GM18499 (cell line): ENCODE results near the gene INPP4A.
"Not testable (repeated sequence)": the region's sequence is repeated elsewhere in the genome, so short reads cannot be mapped to it uniquely, and the experiment has no call there.

Experiments used
- ATAC-seq: cut with Tn5 transposase; IDR thresholded peaks from one replicate; pipeline ENCODE4 v1.9.1; 2021; ENCODE audit warnings: moderate number of reproducible peaks; ENCODE audit not compliant: insufficient read depth, unreplicated experiment

Gene INPP4A

DNA sequence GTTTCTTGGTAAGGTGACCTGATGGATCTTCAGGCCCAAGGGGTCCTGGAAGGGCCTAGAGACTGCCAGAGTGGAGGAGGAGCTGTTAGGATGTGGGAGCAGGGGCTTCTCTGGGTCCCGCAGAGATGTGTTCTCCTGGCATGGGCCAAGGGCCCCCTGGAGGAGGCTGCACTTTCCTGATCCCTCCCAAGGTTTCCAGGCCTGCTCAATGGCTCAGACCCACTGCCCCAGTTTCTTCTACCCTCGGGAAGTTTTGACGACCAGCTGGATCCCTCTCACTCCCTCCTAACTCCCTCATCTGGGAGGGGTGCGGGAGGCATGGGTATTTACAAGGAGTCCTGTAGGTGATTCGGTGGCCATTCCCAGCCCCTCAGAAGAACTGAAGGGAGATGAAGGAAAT, 127.6 kb downstream of the INPP4A start:
- no peak for ATAC-seq

DNA sequence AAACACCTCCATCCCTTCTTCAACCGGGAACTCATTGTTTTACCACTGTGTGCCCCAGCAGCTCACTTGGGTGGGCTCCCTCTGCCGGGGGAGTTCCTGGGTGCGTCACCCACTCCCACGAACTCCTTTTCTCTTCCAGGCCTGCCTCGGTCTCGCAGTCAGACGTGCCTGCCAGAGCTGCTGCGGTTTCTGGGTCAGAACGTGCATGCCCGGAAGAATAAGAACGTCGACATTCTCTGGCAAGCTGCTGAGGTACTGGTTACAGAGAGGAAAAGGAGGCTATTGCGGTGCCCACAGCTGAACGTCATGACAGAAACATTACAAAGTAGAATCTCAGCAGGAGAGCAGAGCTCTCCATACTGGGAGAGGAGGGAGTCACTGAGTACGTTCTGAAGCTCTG, 128.0 kb downstream of the INPP4A start:
- ATAC-seq = no peak

- no peak for ATAC-seq
Measured at GRCh38 chr2:98573426-98573825, 128.8 kb downstream of the INPP4A start.

DNA sequence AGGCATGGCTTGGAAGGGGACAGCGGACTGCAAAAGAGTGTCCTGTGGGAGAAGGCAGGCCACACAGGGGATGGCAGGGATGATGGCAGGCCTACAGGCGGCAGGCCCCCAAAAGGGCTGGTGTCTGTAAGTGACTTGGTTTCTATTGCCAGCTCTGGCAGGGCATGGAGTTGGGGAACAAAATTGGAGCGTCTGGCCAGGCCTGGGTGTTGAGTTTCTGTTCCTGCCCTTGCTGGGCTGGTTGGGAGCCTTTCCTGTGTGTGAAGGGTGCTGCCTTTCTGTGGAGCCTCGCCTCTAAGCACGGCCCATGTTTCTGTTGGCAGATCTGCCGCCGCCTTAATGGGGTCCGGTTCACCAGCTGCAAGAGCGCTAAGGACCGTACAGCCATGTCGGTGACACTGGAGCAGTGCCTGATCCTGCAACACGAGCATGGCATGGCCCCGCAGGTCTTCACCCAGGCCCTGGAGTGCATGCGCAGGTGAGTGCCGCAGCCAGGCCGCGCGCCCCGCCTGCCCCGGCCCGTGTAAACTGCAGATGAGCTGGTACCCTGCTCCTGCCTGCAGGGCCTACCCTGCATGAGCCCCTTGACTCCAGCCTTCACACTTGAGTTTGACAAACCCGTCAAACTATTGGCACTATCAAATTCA, 132.1 kb downstream of the INPP4A start:
- no peak for ATAC-seq

DNA sequence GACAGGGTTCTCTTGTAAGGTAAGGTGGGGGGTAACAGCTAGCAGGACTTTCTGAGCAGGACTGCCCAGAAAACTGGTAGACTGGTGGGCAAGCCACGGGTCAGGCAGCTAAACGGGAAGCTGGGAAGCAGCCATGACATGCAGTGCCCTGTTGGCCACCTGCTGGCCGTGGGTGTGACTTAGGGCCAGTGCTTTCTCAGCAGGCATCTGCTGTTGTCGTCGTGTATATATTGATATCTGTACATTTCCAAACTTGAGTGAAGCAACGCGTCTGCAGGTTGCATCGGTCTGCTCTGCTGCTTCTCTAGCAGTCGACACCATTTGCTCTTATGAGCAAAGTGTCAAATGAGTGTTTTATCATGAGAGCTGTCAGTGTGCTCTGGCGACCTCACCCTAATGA, 132.7 kb downstream of the INPP4A start:
- no peak for ATAC-seq

- no peak for ATAC-seq
Measured at GRCh38 chr2:98578231-98578630, 133.6 kb downstream of the INPP4A start.

DNA sequence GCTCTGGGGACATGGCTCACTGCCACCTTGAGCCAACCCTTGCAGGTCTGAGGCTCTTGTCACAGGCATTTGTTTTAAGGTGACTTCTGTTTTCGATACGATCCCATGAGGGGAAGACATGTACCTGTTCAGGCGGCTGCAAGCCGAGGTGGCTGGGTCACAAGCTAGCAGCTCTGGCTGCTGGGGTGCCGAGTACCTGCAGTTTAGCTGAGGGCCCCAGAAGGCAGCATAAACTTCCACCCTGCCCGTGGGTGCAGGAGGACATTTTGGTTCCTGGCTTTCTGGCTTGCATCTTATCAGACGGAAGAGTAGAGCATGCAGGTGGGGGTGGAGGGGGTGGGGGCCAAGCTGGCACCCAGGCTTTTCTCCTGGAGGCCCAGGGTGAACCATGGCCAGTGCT, 135.3 kb downstream of the INPP4A start:
- ATAC-seq = no peak

- no peak for ATAC-seq
Measured at GRCh38 chr2:98580656-98581284, 136.1 kb downstream of the INPP4A start.

GRCh38 chr2:98582523-98582922, 137.9 kb downstream of the INPP4A start:
- no peak for ATAC-seq

DNA sequence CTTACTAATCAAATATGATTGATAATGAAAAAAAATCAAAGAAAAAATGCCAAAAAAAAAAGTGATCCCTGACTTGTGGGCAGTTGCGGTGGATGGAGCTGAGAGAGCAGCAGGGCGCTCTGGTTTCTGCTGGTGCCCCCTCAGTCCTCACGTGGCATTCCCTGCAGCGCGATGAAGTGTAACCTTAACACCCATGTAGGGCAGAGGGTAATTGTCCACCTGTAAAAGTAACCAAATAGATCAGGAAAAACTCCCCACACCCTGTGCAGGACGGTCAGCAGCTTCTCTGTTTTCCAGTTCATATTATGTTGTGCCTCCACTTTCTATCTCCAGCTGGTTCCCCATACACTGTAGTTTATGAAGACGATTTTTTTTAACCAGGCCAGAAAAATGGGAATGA, 138.6 kb downstream of the INPP4A start:
- no peak for ATAC-seq

GRCh38 chr2:98583816-98584618, 139.4 kb downstream of the INPP4A start:
- ATAC-seq = no peak

DNA sequence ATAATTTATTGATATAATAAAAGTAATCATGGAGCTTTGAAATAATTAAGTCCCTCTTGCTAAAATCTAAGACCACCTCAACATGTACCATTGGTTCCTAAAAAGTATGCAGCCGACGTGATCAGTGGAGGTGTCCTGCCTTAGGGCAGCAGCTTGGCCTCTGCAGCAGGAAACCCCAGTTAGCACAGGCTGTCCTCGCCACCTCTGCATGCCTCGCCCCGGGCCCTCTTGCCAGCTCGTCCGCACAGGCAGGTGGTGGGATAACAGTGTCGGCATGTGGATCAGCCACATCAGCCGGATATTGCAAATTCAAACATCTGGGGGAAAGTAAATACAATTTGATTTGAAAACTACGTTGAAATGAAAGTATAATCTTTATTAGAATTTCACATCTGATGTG, 140.7 kb downstream of the INPP4A start:
- no peak for ATAC-seq

DNA sequence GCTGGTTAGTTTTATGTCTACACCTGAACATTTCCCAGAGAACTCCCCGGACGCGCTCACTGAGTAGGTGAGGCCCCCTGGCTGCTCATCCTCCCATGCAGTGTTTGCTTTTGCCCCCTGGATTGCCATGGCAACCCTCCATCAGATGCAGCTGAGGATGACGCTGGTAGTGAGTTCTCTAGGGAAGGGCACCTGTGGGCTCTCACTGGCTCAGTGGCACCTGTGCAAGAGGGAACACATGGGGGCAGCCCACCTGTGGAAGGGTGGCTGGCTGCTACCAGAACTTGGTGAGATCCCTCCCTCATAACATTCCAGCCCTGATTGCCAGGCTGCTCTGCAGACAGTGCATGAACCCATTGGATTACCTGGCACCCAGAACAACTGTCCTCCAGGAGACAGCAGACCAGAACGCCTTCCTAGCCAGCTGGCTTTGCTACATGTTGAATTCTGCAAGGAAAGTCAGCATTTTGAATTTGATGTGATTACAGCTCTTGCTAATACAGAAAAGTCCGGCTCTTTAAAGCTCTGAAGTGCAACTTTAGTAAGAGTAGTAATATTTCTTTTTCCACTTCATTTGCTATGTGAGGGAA, 142.0 kb downstream of the INPP4A start:
- ATAC-seq = no peak

DNA sequence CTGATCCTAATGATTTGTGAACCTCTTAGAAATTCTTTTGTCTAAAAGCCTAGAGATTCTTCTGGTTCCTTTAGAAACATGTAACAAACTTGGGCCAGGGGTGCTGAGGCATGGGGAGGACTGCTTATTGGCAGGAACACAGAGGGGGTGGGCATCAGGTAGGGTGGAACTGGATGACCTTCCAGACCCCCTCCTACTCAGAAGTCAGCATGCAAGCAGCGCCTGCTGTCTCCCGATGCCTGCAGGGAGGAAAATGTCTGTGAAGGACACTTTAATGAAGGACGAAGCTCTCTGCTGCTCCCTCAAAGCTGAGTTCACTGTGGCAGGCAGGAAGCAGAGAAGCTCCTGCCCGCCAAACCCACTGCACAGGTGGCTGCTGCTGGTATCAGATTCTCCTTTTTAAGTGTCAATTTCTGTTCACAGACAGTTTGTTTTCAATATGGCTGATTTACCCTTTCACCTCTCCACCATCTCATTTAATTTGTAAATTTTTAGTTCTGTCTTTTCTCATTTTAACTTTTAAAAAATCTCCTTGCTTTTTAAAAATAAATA, 144.3 kb downstream of the INPP4A start:
- no peak for ATAC-seq

GRCh38 chr2:98589489-98589888, 144.8 kb downstream of the INPP4A start:
- ATAC-seq = no peak

DNA sequence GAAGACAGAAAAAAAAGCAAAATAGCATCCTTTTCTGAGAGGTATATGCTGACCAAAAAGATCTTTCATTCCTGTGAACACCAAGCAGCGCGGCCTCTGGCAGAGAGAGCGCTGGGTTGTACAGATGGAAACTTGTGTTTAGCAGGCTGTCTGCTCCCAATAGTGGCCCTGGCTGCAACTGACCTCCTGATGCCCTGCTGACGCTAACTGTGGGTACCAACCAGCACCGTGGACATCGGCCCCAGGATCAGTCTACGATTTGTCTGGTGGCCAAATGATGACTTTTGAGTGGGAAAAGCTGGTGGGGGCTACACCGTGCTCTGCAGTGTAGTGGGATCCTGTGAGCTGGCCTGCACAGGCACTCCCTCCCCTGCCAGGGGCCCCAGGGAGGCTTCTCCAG, 147.9 kb downstream of the INPP4A start:
- ATAC-seq = no peak

- not testable (repeated sequence) for ATAC-seq
Measured at GRCh38 chr2:98594665-98595064, 150.0 kb downstream of the INPP4A start.

- no peak for ATAC-seq
Measured at GRCh38 chr2:98598781-98599428, 154.2 kb downstream of the INPP4A start.

DNA sequence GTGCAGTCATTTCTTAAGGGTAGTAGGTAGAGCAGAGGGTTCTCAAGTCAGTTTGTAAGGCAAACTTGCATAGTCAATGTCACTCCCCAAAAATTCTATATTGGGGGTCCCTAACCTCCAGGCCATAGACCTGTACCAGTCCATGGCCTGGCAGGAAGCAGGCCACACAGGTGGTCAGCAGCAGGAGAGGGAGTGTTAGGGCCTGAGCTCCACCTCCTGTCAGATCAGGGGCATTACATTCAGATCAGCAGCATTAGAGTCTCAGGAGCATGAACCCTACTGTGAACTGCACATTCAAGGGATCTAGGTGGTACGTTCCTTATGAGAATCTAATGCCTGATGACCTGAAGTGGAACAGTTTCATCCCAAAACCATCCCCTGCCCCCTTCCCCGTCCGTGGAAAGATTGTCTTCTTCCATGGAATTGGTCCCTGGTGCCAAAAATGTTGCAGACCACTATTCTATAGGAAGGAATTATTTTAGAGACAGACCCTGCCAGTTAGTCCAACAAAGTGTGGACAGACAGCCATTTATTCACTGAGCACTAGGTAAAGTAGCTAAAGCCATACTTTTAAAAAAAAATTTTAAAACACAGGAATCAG, 157.0 kb downstream of the INPP4A start:
- no peak for ATAC-seq

DNA sequence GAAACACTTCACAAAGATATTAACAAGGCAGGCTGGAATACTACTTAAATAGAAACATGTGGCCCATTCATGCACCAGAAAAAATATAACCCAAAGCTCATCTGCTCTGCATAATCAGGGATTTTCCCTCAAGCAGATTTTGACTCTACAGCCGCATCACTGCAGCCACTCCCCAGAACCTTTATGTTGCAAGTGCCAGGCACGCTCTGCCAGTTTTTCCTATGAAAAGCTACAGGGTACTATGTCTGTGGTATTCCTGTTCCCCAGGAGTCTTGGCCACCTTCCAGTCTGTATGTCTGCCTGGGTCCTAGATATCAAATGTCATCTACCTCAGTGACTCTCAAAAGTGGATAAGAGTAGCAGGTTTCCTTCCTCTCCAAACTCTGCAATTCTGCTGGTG, 159.9 kb downstream of the INPP4A start:
- ATAC-seq = no peak
